Keratinocyte (primary cell): ENCODE data around the gene ASAP3. TPM values are rescaled to one million over a fixed set of nuclear protein-coding genes. Genes with fewer than 3 reads are reported as not detected.

Source experiments
- DNase-seq: peaks from one replicate; pipeline ENCODE4 v3.0.0-alpha.2; 2011; ENCODE audit warnings: low read depth, missing footprints, low spot score
- FAIRE-seq: peaks from 2 replicates; lab custom pipeline; 2011; peaks lifted over from hg19 to GRCh38; lab: Jason Lieb, UNC
- H2AFZ ChIP-seq: 2 replicates; pipeline ENCODE4 v1.6.0; 2012; ENCODE audit warnings: low read length, control low read depth, inconsistent platforms; ENCODE audit not compliant: control insufficient read depth
- H3K27ac ChIP-seq: 2 replicates; pipeline ENCODE4 v1.5.1; 2011; ENCODE audit warnings: low read length; ENCODE audit not compliant: control insufficient read depth, insufficient read depth
- H3K27me3 ChIP-seq: 3 replicates; pipeline ENCODE4 v1.6.0; 2011; ENCODE audit warnings: low read length; ENCODE audit not compliant: control insufficient read depth, insufficient read depth; ENCODE audit errors: extremely low read depth
- H3K36me3 ChIP-seq, 2 experiments: 2 replicates in 1 of 2; 3 replicates in 1 of 2; pipeline ENCODE4 v1.5.1; 2011; ENCODE audit warnings: low read length in 2 of 2, mild to moderate bottlenecking in 1 of 2; ENCODE audit not compliant: control insufficient read depth in 2 of 2, insufficient read depth in 2 of 2; ENCODE audit errors: extremely low read depth in 1 of 2
- H3K4me1 ChIP-seq: 3 replicates; pipeline ENCODE4 v1.5.1; 2011; ENCODE audit warnings: low read length; ENCODE audit not compliant: control insufficient read depth, insufficient read depth; ENCODE audit errors: extremely low read depth
- H3K4me2 ChIP-seq: 3 replicates; pipeline ENCODE4 v1.6.0; 2011; ENCODE audit warnings: low read depth, low read length; ENCODE audit not compliant: control insufficient read depth, insufficient read depth; ENCODE audit errors: extremely low read depth
- H3K4me3 ChIP-seq, 3 experiments: fragments of 200-600 bp in 1 of 3; sonication (generic) in 1 of 3; 2 replicates in 2 of 3; 3 replicates in 1 of 3; pipeline ENCODE4 v1.5.1; 2011 to 2016; ENCODE audit warnings: low read length in 3 of 3, mild to moderate bottlenecking in 3 of 3, control low read depth in 2 of 3, inconsistent platforms in 1 of 3, low read depth in 1 of 3, mixed read lengths in 1 of 3, mixed run types in 1 of 3, moderate library complexity in 1 of 3; ENCODE audit not compliant: control insufficient read depth in 2 of 3, insufficient read depth in 2 of 3; ENCODE audit errors: extremely low read depth in 1 of 3
- H3K79me2 ChIP-seq: 2 replicates; pipeline ENCODE4 v1.6.0; 2012; ENCODE audit warnings: low read length; ENCODE audit not compliant: control insufficient read depth, insufficient read depth
- H3K9ac ChIP-seq: 3 replicates; pipeline ENCODE4 v1.6.0; 2011; ENCODE audit warnings: low read length; ENCODE audit not compliant: control insufficient read depth, insufficient read depth; ENCODE audit errors: extremely low read depth
- H3K9me1 ChIP-seq: 3 replicates; pipeline ENCODE4 v1.6.0; 2011; ENCODE audit warnings: low read length; ENCODE audit not compliant: control insufficient read depth, insufficient read depth; ENCODE audit errors: extremely low read depth
- H3K9me3 ChIP-seq: 2 replicates; pipeline ENCODE4 v1.5.1; 2012; ENCODE audit warnings: low read depth, low read length; ENCODE audit not compliant: control insufficient read depth
- H4K20me1 ChIP-seq: 3 replicates; pipeline ENCODE4 v1.6.0; 2011; ENCODE audit warnings: low read length; ENCODE audit not compliant: control insufficient read depth, insufficient read depth; ENCODE audit errors: extremely low read depth
- CTCF ChIP-seq, 3 experiments: IDR thresholded peaks in 1 of 3; conservative IDR thresholded peaks in 1 of 3; optimal IDR thresholded peaks in 1 of 3; 2 replicates in 2 of 3; 3 replicates in 1 of 3; pipeline versions ENCODE3 to v1.5.1; 2011; ENCODE audit warnings: low read length in 3 of 3, mild to moderate bottlenecking in 3 of 3, moderate library complexity in 2 of 3, control low read depth in 1 of 3, inconsistent platforms in 1 of 3; ENCODE audit not compliant: insufficient read depth in 2 of 3; ENCODE audit errors: extremely low read depth in 1 of 3
- EZH2 ChIP-seq: IDR thresholded peaks from one replicate; pipeline ENCODE4 v1.6.1; 2012; ENCODE audit warnings: inconsistent platforms, mild to moderate bottlenecking, low read length, moderate library complexity
- dilution Hi-C: fragments of 300-500 bp; cut with MboI; formaldehyde crosslinking; loops from one replicate; pipeline ENCODE4 v1.7.0; 2020; ENCODE audit warnings: low sequenced_read_pairs; ENCODE audit not compliant: extremely low pct_ligation_motif_present
- polyA plus RNA-seq, 5 experiments: library from polyadenylated mRNA; depleted of rRNA in 3 of 5; stranded (reverse) in 3 of 5; stranded (forward) in 1 of 5; unstranded in 1 of 5; fragments of >200 nt; gene quantifications; 1 replicate in 1 of 5; 2 replicates in 3 of 5; 3 replicates in 1 of 5; pipeline versions ENCODE4 v1.2.1 to v1.2.3, GENCODE V29; 2011 to 2012; ENCODE audit warnings: missing spikeins in 2 of 5, low read depth in 1 of 5, low replicate concordance in 1 of 5

ASAP3 gene
- polyA plus RNA-seq, 1 donor (not counting 4 experiments of a cell fraction or from before 2014, with no cell fraction given): 11.4 TPM

GRCh38 chr1:23481904-23482303 is 2.1 kb downstream of the ASAP3 start:
- no peaks in the 10 kb centered on the region for H3K9me3 ChIP-seq
- H3K4me2 ChIP-seq: no peak overlapping the region

GRCh38 chr1:23481026-23481597 is 2.9 kb downstream of the ASAP3 start:
- FAIRE-seq: no peak
- Histone ChIP-seq H3K79me2 (no peaks in the 10 kb centered on the region), H3K27ac (no peak overlapping the region), H3K9me1 (no peaks in the 10 kb centered on the region), H3K4me1 (peaks cover 9% of the 10 kb centered on the region), H3K36me3 (no peaks in the 10 kb centered on the region), H3K4me2 (no peak overlapping the region), H3K9ac (no peak overlapping the region), H3K27me3 (no peaks in the 10 kb centered on the region), H4K20me1 (no peaks in the 10 kb centered on the region), H3K9me3 (no peaks in the 10 kb centered on the region), H3K4me3 (no peak overlapping the region), H2AFZ (no peak overlapping the region)
- TF ChIP-seq CTCF (optimal IDR thresholded peaks at IDR 0.05 in 1 of 3, IDR thresholded peaks at IDR 0.05 in 1 of 3, conservative IDR thresholded peaks at IDR 0.05 in 1 of 3; ENCODE audit: extremely low read depth in 1 of 3, insufficient read depth in 2 of 3, low read length in 3 of 3) (no peak), EZH2 (no peak)
- dilution Hi-C loops: no loop called here
- DNase-seq: no peak

More at GRCh38 chr1:23481904-23482303, 2.1 kb downstream of the ASAP3 start:
- dilution Hi-C loops: no loop called here
- Histone ChIP-seq H2AFZ (no peak overlapping the region), H3K4me3 (no peak overlapping the region), H3K4me1 (peaks cover 9% of the 10 kb centered on the region), H3K9ac (no peak overlapping the region), H3K79me2 (no peaks in the 10 kb centered on the region), H3K9me1 (no peaks in the 10 kb centered on the region), H4K20me1 (no peaks in the 10 kb centered on the region), H3K27ac (no peak overlapping the region), H3K27me3 (no peaks in the 10 kb centered on the region), H3K36me3 (no peaks in the 10 kb centered on the region)
- DNase-seq (no peak), FAIRE-seq (no peak)
- TF ChIP-seq CTCF (optimal IDR thresholded peaks at IDR 0.05 in 1 of 3, IDR thresholded peaks at IDR 0.05 in 1 of 3, conservative IDR thresholded peaks at IDR 0.05 in 1 of 3; ENCODE audit: extremely low read depth in 1 of 3, insufficient read depth in 2 of 3, low read length in 3 of 3): no peak
- TF ChIP-seq EZH2: no peak
